GM19238 (cell line): ENCODE data around the gene RPS21.
"Not testable (repeated sequence)": the region's sequence is repeated elsewhere in the genome, so short reads cannot be mapped to it uniquely, and the experiment has no call there.

ENCODE experiments used
- DNase-seq: peaks from one replicate; pipeline ENCODE4 v3.0.0; 2011; ENCODE audit warnings: low spot score; ENCODE audit not compliant: insufficient read length

Gene RPS21

GRCh38 chr20:62365814-62366369, 21.0 kb upstream of the RPS21 start:
- DNase-seq: no peak

GRCh38 chr20:62366370-62367135, 20.4 kb upstream of the RPS21 start:
- no peak for DNase-seq

- DNase-seq: peak; percentile 61
Measured at GRCh38 chr20:62367136-62367632, 19.7 kb upstream of the RPS21 start, which contains the start of gene LAMA5. Gene LAMA5, minus strand, starts transcription at chr20:62367312. Its CDS starts 67 bp downstream, at chr20:62367245.

- no peak for DNase-seq
Measured at GRCh38 chr20:62367633-62368391, 19.1 kb upstream of the RPS21 start.

GRCh38 chr20:62368392-62368975, 18.4 kb upstream of the RPS21 start:
- DNase-seq: no peak

GRCh38 chr20:62368976-62369814, 17.7 kb upstream of the RPS21 start:
- no peak for DNase-seq

- no peak for DNase-seq
Measured at GRCh38 chr20:62369815-62370114, 17.1 kb upstream of the RPS21 start.

GRCh38 chr20:62370115-62370806, 16.6 kb upstream of the RPS21 start:
- DNase-seq: no peak

- DNase-seq: no peak
Measured at GRCh38 chr20:62370807-62371587, 15.9 kb upstream of the RPS21 start.

GRCh38 chr20:62371588-62372041, 15.3 kb upstream of the RPS21 start:
- no peak for DNase-seq

- DNase-seq: no peak
Measured at GRCh38 chr20:62372042-62372993, 14.6 kb upstream of the RPS21 start.

GRCh38 chr20:62373631-62374179, 13.2 kb upstream of the RPS21 start:
- not testable (repeated sequence) for DNase-seq

GRCh38 chr20:62374331-62375152, 12.4 kb upstream of the RPS21 start:
- DNase-seq: no peak

- no peak for DNase-seq
Measured at GRCh38 chr20:62376112-62377063, 10.5 kb upstream of the RPS21 start.

- no peak for DNase-seq
Measured at GRCh38 chr20:62377064-62377461, 9.8 kb upstream of the RPS21 start.

GRCh38 chr20:62377615-62378178, 9.2 kb upstream of the RPS21 start:
- no peak for DNase-seq
